ENCODE data around the gene ARHGAP10.
A peak's percentile ranks its signal among the peaks of the same experiment; 100 is the strongest.

ARHGAP10 gene

GRCh38 chr4:147984065-147984777 lies 252.3 kb downstream of the ARHGAP10 start:
- TF ChIP-seq, protein P1, sequence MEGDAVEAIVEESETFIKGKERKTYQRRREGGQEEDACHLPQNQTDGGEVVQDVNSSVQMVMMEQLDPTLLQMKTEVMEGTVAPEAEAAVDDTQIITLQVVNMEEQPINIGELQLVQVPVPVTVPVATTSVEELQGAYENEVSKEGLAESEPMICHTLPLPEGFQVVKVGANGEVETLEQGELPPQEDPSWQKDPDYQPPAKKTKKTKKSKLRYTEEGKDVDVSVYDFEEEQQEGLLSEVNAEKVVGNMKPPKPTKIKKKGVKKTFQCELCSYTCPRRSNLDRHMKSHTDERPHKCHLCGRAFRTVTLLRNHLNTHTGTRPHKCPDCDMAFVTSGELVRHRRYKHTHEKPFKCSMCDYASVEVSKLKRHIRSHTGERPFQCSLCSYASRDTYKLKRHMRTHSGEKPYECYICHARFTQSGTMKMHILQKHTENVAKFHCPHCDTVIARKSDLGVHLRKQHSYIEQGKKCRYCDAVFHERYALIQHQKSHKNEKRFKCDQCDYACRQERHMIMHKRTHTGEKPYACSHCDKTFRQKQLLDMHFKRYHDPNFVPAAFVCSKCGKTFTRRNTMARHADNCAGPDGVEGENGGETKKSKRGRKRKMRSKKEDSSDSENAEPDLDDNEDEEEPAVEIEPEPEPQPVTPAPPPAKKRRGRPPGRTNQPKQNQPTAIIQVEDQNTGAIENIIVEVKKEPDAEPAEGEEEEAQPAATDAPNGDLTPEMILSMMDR (IDR thresholded peaks at IDR 0.05): peak; percentile 29 to 51
- H3K4me1 ChIP-seq: peaks cover 0 to 63% (median 18%) of the 10 kb centered on the region in 4 donors
- H3K27ac ChIP-seq: peak overlapping the region; percentile 11 to 22
- H3K9me3 ChIP-seq: no peaks in the 10 kb centered on the region
- H3K36me3 ChIP-seq: no peaks in the 10 kb centered on the region
- H3K27me3 ChIP-seq: no peaks in the 10 kb centered on the region
- no peak overlapping the region for H3K4me3 ChIP-seq
- DNase-seq: no peak
- intact Hi-C loops (cut with DNase I; ENCODE audit: low total_unique reads): no loop called here

- Histone ChIP-seq H3K27me3 (no peaks in the 10 kb centered on the region), H3K9me3 (no peaks in the 10 kb centered on the region), H3K4me3 (no peak overlapping the region), H3K36me3 (no peaks in the 10 kb centered on the region), H3K27ac (peak overlapping the region in 1 of 2 donors; percentile 22), H3K4me1 (peaks cover 0 to 62% (median 18%) of the 10 kb centered on the region in 4 donors)
- TF ChIP-seq, protein P1 (IDR thresholded peaks at IDR 0.05): no peak
- no peak for DNase-seq
- intact Hi-C loops (cut with DNase I; ENCODE audit: low total_unique reads): no loop called here
Measured at GRCh38 chr4:147984778-147985138, 252.9 kb downstream of the ARHGAP10 start.

GRCh38 chr4:147985376-147985775 lies 253.5 kb downstream of the ARHGAP10 start:
- intact Hi-C loops (cut with DNase I; ENCODE audit: low total_unique reads): no loop called here
- H3K9me3 ChIP-seq: no peaks in the 10 kb centered on the region
- no peak for DNase-seq
- no peaks in the 10 kb centered on the region for H3K27me3 ChIP-seq
- no peak overlapping the region for H3K4me3 ChIP-seq
- H3K36me3 ChIP-seq: no peaks in the 10 kb centered on the region
- H3K4me1 ChIP-seq: peaks cover 0 to 56% (median 18%) of the 10 kb centered on the region in 4 donors
- TF ChIP-seq, protein P1 (IDR thresholded peaks at IDR 0.05): no peak
- H3K27ac ChIP-seq: no peak overlapping the region

- TF ChIP-seq, protein P1 (IDR thresholded peaks at IDR 0.05): no peak
- Histone ChIP-seq H3K9me3 (no peaks in the 10 kb centered on the region), H3K4me3 (no peak overlapping the region), H3K36me3 (no peaks in the 10 kb centered on the region), H3K27ac (no peak overlapping the region), H3K27me3 (no peaks in the 10 kb centered on the region), H3K4me1 (peaks cover 0 to 56% (median 20%) of the 10 kb centered on the region in 4 donors)
- intact Hi-C loops (cut with DNase I; ENCODE audit: low total_unique reads): no loop called here
- DNase-seq: no peak
Measured at GRCh38 chr4:147987252-147987651, 255.4 kb downstream of the ARHGAP10 start.

DNA sequence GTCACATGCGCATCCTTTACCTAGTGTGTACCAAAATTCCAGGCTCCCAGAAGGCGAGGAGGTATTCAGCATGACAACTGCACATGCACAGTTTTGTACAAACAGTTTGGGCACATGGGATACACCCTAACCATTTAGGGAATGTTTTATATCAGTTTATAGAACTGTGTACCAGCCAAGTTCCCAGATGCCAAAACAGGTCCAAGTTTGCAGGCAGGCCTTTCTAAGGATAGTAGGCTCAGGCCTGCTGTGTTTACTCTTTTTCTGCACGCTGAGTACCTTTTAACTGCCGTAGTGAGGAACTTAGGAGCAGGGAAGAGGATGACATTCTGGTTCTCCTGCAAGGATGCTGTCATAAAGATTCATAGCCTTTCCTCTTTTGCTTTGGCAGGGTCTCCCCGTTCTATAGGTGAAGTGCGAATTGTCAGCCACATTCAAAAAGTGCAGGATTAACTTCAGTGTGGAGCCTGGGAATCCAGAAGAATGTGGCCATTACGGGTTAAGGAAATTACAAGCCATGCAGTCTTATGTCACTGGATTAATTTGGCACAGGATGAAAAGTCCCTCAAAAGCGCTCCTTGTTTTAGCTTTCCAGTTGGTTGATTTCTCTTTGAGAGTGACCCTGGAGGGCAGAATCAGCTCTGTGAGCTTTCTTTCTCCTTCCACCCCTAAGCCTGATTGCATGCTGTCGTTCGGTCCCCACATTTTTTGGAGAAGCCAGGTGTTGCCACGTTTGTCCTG lies 259.8 kb downstream of the ARHGAP10 start:
- Histone ChIP-seq H3K36me3 (no peaks in the 10 kb centered on the region), H3K4me3 (no peak overlapping the region), H3K27me3 (no peaks in the 10 kb centered on the region), H3K9me3 (no peaks in the 10 kb centered on the region), H3K4me1 (peaks cover 0 to 59% (median 18%) of the 10 kb centered on the region in 4 donors), H3K27ac (no peak overlapping the region)
- TF ChIP-seq, protein P1 (IDR thresholded peaks at IDR 0.05): no peak
- intact Hi-C loops (cut with DNase I; ENCODE audit: low total_unique reads): no loop called here
- DNase-seq: no peak

Data from tibial artery (tissue), 4 donors.